HG02571 (cell line): Measurements from ENCODE around the gene GCNA.
"Not testable (repeated sequence)": the region's sequence is repeated elsewhere in the genome, so short reads cannot be mapped to it uniquely, and the experiment has no call there.

Experiments used
- ATAC-seq: cut with Tn5 transposase; IDR thresholded peaks from one replicate; pipeline ENCODE4 v1.9.1; 2021; ENCODE audit warnings: mild to moderate bottlenecking, moderate library complexity; ENCODE audit not compliant: unreplicated experiment

Gene GCNA

GRCh38 chrX:71637848-71638247 is 59.6 kb downstream of the GCNA start:
- ATAC-seq = no peak

- ATAC-seq = no peak
Observed at GRCh38 chrX:71638409-71638808, 60.2 kb downstream of the GCNA start.

- no peak for ATAC-seq
Observed at GRCh38 chrX:71640002-71640401, 61.8 kb downstream of the GCNA start.

- not testable (repeated sequence) for ATAC-seq
Observed at GRCh38 chrX:71644406-71644805, 66.2 kb downstream of the GCNA start.

GRCh38 chrX:71650333-71650969 is 72.2 kb downstream of the GCNA start:
- ATAC-seq = no peak

- no peak for ATAC-seq
Observed at GRCh38 chrX:71652405-71652804, 74.2 kb downstream of the GCNA start.

- ATAC-seq = no peak
Observed at GRCh38 chrX:71653344-71653743, 75.1 kb downstream of the GCNA start.

- no peak for ATAC-seq
Observed at GRCh38 chrX:71657267-71657666, 79.0 kb downstream of the GCNA start.

- ATAC-seq = no peak
Observed at GRCh38 chrX:71659342-71659741, 81.1 kb downstream of the GCNA start.

- ATAC-seq = no peak
Observed at GRCh38 chrX:71659959-71660358, 81.7 kb downstream of the GCNA start.

- no peak for ATAC-seq
Observed at GRCh38 chrX:71660562-71661416, 82.6 kb downstream of the GCNA start.

GRCh38 chrX:71661919-71662318 is 83.7 kb downstream of the GCNA start:
- ATAC-seq = no peak

- ATAC-seq = not testable (repeated sequence)
Observed at GRCh38 chrX:71662654-71663053, 84.4 kb downstream of the GCNA start.
